Lower lobe of right lung (tissue), 2 donors: ENCODE data around the gene SEMA3B. TPM values are rescaled to one million over a fixed set of nuclear protein-coding genes. Genes with fewer than 3 reads are reported as not detected.

Experiments
- ATAC-seq, 2 donors: fragments of 200-7000 bp; cut with Tn5 transposase; one replicate each; pipeline ENCODE4 v1.9.1; 2020 to 2022; ENCODE audit warnings: mild to moderate bottlenecking in 2 of 2, moderate library complexity in 2 of 2
- DNase-seq: peaks from one replicate; pipeline ENCODE4 v3.0.0-alpha.2; 2020
- H3K27ac ChIP-seq: fragments of 200-600 bp; one replicate; pipeline ENCODE4 v1.8.0; 2022
- H3K27me3 ChIP-seq: fragments of 200-600 bp; one replicate; pipeline ENCODE4 v1.8.0; 2022; ENCODE audit warnings: low read depth
- H3K36me3 ChIP-seq: fragments of 200-600 bp; one replicate; pipeline ENCODE4 v1.8.0; 2022; ENCODE audit warnings: mild to moderate bottlenecking
- H3K4me1 ChIP-seq: fragments of 200-600 bp; one replicate; pipeline ENCODE4 v1.8.0; 2022
- H3K4me3 ChIP-seq: fragments of 200-600 bp; one replicate; pipeline ENCODE4 v1.8.0; 2022; ENCODE audit warnings: mild to moderate bottlenecking
- H3K9me3 ChIP-seq: fragments of 200-600 bp; one replicate; pipeline ENCODE4 v1.8.0; 2022
- CTCF ChIP-seq: fragments of 200-600 bp; IDR thresholded peaks from one replicate; pipeline ENCODE4 v1.8.0; 2022; ENCODE audit warnings: antibody characterized with exemption, mild to moderate bottlenecking
- intact Hi-C: fragments of 100-400 bp; cut with DNase I; formaldehyde crosslinking; loops from one replicate; pipeline ENCODE4 v1.11.0; 2022
- total RNA-seq: library from RNA; stranded (reverse); fragmentation: NEBNext Ultra II Directional; extraction: Animal tissue kit (Norgen Biotek cat#: 25700); gene quantifications from one replicate; pipeline ENCODE4 v1.2.1, GENCODE V29; 2021
- donor health status: DM: no; HTN: yes; CAD: no; lungs with severe emphysema.

Gene SEMA3B
- total RNA-seq, 1 donor from 2014 or later: 77.6 TPM

DNA sequence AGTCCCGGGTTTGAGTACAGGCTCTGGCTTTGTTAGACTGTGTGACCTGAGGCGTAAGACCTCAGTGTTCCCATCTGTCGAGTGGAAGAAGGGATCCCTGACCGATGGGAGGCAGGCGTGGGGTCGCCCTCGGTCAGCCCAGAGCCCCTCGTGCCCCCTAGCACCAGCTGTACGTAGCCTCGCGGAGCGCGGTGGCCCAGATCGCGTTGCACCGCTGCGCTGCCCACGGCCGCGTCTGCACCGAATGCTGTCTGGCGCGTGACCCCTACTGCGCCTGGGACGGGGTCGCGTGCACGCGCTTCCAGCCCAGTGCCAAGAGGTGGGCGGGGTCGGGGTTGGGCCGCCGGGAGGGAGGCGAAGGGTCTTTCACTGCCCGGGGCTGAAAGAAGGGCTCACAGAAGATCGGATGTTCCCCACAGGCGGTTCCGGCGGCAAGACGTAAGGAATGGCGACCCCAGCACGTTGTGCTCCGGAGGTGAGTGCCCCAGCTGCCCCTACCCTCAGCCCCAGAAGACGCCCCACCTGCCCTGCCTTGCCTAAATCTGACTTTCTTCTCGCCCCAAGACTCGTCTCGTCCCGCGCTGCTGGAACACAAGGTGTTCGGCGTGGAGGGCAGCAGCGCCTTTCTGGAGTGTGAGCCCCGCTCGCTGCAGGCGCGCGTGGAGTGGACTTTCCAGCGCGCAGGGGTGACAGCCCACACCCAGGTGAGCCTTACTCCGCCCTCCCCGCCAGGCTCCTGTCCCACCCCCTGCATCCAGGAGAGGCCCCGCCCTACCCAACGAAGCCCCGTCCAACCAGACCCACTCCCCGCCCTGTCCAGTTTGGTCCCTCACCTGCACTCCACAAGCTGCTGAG is 6.4 kb downstream of the SEMA3B start:
- no peak overlapping the region for H3K4me3 ChIP-seq
- TF ChIP-seq CTCF: no peak
- ATAC-seq (no peak), DNase-seq (no peak)
- no peak overlapping the region for H3K27ac ChIP-seq
- H3K9me3 ChIP-seq: no peaks in the 10 kb centered on the region
- peaks cover 4% of the 10 kb centered on the region for H3K36me3 ChIP-seq
- peaks cover 32% of the 10 kb centered on the region for H3K4me1 ChIP-seq
- intact Hi-C loops: no loop called here
- peaks cover 23% of the 10 kb centered on the region for H3K27me3 ChIP-seq

DNA sequence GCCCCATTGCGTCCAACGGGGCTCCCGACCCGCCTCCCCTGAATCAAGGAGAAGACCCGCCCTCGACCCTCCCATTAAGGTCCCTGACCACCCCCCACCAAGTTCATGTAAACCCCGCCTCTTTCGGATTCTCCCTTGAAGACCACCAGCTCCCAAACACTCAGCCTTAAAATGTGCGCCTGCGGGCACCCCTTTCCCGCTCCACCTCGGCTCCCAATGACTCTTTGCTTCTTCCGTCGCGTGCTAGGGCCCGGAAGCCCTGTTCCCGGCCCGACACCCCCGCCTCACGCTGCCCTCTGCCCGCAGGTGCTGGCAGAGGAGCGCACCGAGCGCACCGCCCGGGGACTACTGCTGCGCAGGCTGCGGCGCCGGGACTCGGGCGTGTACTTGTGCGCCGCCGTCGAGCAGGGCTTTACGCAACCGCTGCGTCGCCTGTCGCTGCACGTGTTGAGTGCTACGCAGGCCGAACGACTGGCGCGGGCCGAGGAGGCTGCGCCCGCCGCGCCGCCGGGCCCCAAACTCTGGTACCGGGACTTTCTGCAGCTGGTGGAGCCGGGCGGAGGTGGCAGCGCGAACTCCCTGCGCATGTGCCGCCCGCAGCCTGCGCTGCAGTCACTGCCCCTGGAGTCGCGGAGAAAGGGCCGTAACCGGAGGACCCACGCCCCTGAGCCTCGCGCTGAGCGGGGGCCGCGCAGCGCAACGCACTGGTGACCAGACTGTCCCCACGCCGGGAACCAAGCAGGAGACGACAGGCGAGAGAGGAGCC is 7.2 kb downstream of the SEMA3B start:
- Histone ChIP-seq H3K4me1 (peaks cover 30% of the 10 kb centered on the region), H3K27ac (no peak overlapping the region), H3K9me3 (no peaks in the 10 kb centered on the region), H3K27me3 (peaks cover 23% of the 10 kb centered on the region), H3K4me3 (no peak overlapping the region), H3K36me3 (peaks cover 4% of the 10 kb centered on the region)
- no peak for TF ChIP-seq CTCF
- DNase-seq (no peak), ATAC-seq (no peak)
- intact Hi-C loops: no loop called here

- no peak for DNase-seq
- ATAC-seq: no peak
- peaks cover 4% of the 10 kb centered on the region for H3K36me3 ChIP-seq
Measured at GRCh38 chr3:50276762-50277101, 7.8 kb downstream of the SEMA3B start.

GRCh38 chr3:50278123-50278879 is 9.4 kb downstream of the SEMA3B start:
- ATAC-seq: no peak
- intact Hi-C loops: no loop called here
- Histone ChIP-seq H3K4me1 (peaks cover 15% of the 10 kb centered on the region), H3K4me3 (no peak overlapping the region), H3K36me3 (peaks cover 4% of the 10 kb centered on the region), H3K27me3 (peaks cover 23% of the 10 kb centered on the region), H3K27ac (no peak overlapping the region), H3K9me3 (no peaks in the 10 kb centered on the region)
- no peak for DNase-seq
- TF ChIP-seq CTCF: no peak

More at GRCh38 chr3:50276762-50277101, 7.8 kb downstream of the SEMA3B start:
- Histone ChIP-seq H3K27me3 (peaks cover 23% of the 10 kb centered on the region), H3K4me3 (no peak overlapping the region), H3K4me1 (peaks cover 25% of the 10 kb centered on the region), H3K27ac (no peak overlapping the region), H3K9me3 (no peaks in the 10 kb centered on the region)
- TF ChIP-seq CTCF: no peak
- intact Hi-C loops: no loop called here

DNA sequence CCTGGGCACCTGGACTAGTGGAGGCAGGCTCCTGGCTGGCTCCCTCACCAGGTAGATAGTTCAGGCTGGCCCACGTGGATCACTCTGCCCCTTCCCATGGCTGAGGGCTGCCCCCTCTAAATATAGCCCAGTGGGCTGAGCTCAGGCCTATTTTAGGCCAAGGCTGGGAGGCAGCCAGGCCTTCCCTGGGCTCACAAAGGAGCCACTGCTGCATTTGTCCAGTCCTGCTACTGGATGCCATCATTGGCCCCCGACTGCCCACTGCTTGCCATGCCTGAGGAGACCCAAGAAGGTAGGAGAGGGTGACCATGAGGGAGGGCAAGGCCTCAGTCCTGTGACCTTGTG is 9.9 kb downstream of the SEMA3B start, which contains the start of gene LSMEM2:
LSMEM2 (plus strand) TSS at position 208 of the 345 bp plus-strand sequence; CDS start at position 235, 27 bp downstream.
- H3K36me3 ChIP-seq: peaks cover 4% of the 10 kb centered on the region
- no peak within 1 kb of the TSS for H3K4me3 ChIP-seq
- ATAC-seq: no peak
- intact Hi-C loops: no loop called here
- DNase-seq: no peak
- no peak for TF ChIP-seq CTCF
- peaks cover 23% of the 10 kb centered on the region for H3K27me3 ChIP-seq
- no peaks in the 10 kb centered on the region for H3K9me3 ChIP-seq
- no peak within 1 kb of the TSS for H3K27ac ChIP-seq
- H3K4me1 ChIP-seq: peaks cover 10% of the 10 kb centered on the region
